ENCODE measurements around the gene LOXL3.

Gene LOXL3

GRCh38 chr2:74583504-74583903 is 29.8 kb upstream of the LOXL3 start:
- H3K4me1 ChIP-seq (ENCODE audit: insufficient read depth, low read length), result no peaks in the 10 kb centered on the region
- H3K27me3 ChIP-seq (ENCODE audit: control insufficient read depth in 1 of 2, insufficient read depth in 2 of 2, low read length in 2 of 2), result peaks cover 0 to 3% of the 10 kb centered on the region in 2 donors
- H3K4me3 ChIP-seq (ENCODE audit: low read depth in 1 of 2, low read length in 2 of 2), result no peak overlapping the region
- no peaks in the 10 kb centered on the region for H3K36me3 ChIP-seq (ENCODE audit: insufficient read depth, low read length)
- H3K9me3 ChIP-seq (ENCODE audit: low read length), result no peaks in the 10 kb centered on the region
- H3K27ac ChIP-seq (ENCODE audit: low read depth, low read length), result no peak overlapping the region
- no peak overlapping the region for H3K9ac ChIP-seq (ENCODE audit: low read length)

- Histone ChIP-seq H3K36me3 (ENCODE audit: insufficient read depth, low read length) (no peaks in the 10 kb centered on the region), H3K27me3 (ENCODE audit: control insufficient read depth in 1 of 2, insufficient read depth in 2 of 2, low read length in 2 of 2) (peaks cover 0 to 3% of the 10 kb centered on the region in 2 donors)
These were observed 28.4 kb upstream of the LOXL3 start for GRCh38 chr2:74582184-74582583.

DNA sequence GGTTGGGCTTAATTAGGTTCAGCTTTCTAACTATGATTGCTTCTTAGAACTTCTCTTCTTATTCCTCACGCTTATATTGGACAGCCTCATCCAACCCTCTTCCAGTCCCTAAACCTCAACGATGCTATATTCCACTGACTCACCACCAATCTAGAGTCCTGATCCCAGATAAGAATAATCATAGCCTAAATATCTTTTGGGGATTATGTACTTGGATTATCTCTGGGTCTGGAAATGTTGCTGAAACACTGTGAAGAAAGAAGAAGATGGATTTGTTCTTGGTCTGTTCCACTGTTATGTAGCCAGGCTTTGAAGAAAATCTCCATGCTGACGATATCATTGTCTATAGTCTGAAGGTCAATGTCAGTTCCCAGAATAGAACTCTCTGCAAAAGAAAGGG is 27.7 kb upstream of the LOXL3 start:
- Histone ChIP-seq H3K9me3 (ENCODE audit: low read length) (no peaks in the 10 kb centered on the region), H3K27me3 (ENCODE audit: control insufficient read depth in 1 of 2, insufficient read depth in 2 of 2, low read length in 2 of 2) (peaks cover 0 to 3% of the 10 kb centered on the region in 2 donors), H3K9ac (ENCODE audit: low read length) (no peak overlapping the region), H3K36me3 (ENCODE audit: insufficient read depth, low read length) (no peaks in the 10 kb centered on the region), H3K4me3 (ENCODE audit: low read depth in 1 of 2, low read length in 2 of 2) (no peak overlapping the region), H3K27ac (ENCODE audit: low read depth, low read length) (no peak overlapping the region), H3K4me1 (ENCODE audit: insufficient read depth, low read length) (no peaks in the 10 kb centered on the region)

More at GRCh38 chr2:74582184-74582583, 28.4 kb upstream of the LOXL3 start:
- Histone ChIP-seq H3K9ac (ENCODE audit: low read length) (no peak overlapping the region), H3K4me3 (ENCODE audit: low read depth in 1 of 2, low read length in 2 of 2) (no peak overlapping the region), H3K4me1 (ENCODE audit: insufficient read depth, low read length) (no peaks in the 10 kb centered on the region), H3K27ac (ENCODE audit: low read depth, low read length) (no peak overlapping the region), H3K9me3 (ENCODE audit: low read length) (no peaks in the 10 kb centered on the region)

DNA sequence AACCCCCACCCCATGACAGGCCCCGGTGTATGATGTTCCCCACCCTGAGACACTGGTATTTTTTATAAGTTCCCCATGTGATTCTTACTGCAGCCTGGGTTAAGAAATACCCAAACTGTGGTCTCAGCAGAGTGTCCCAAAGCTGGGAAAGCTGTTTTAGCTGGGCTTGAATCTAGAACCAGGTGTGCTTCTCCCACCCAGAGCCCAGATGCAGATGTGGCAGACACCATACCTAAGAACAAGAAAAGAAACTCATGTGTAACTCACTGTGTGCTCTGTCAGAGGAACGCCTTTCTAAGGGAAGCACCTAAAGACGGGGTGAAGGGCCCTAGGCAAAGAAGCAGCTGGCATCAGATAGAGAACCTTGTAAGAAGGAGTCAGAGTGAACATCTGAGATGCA is 24.7 kb upstream of the LOXL3 start:
- H3K4me1 ChIP-seq (ENCODE audit: insufficient read depth, low read length), result no peaks in the 10 kb centered on the region
- H3K36me3 ChIP-seq (ENCODE audit: insufficient read depth, low read length), result no peaks in the 10 kb centered on the region
- H3K4me3 ChIP-seq (ENCODE audit: low read depth in 1 of 2, low read length in 2 of 2), result no peak overlapping the region
- no peak overlapping the region for H3K9ac ChIP-seq (ENCODE audit: low read length)
- no peaks in the 10 kb centered on the region for H3K9me3 ChIP-seq (ENCODE audit: low read length)
- H3K27me3 ChIP-seq (ENCODE audit: control insufficient read depth in 1 of 2, insufficient read depth in 2 of 2, low read length in 2 of 2), result peaks cover 0 to 3% of the 10 kb centered on the region in 2 donors
- no peak overlapping the region for H3K27ac ChIP-seq (ENCODE audit: low read depth, low read length)

DNA sequence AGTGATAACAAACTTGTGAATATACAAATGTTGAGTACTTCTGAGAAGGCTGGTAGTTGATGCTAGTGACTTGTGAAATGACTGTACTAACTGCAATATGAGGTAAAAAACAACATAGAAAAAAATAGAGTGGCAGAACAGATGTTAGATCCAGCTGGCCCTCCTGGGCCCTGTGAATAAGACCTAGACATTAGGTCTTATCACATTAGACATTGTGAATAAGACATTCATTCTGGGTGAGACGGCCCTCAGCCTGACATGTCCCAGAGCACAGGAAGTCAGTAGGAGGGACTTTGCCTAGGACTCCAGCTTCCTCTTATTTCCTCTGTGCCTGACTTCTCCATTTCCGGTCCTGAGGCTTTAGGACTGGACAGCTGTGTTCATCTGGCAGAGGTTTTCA is 23.7 kb upstream of the LOXL3 start:
- Histone ChIP-seq H3K27ac (ENCODE audit: low read depth, low read length) (no peak overlapping the region), H3K27me3 (ENCODE audit: control insufficient read depth in 1 of 2, insufficient read depth in 2 of 2, low read length in 2 of 2) (peaks cover 0 to 3% of the 10 kb centered on the region in 2 donors), H3K4me3 (ENCODE audit: low read depth in 1 of 2, low read length in 2 of 2) (no peak overlapping the region), H3K9ac (ENCODE audit: low read length) (no peak overlapping the region), H3K36me3 (ENCODE audit: insufficient read depth, low read length) (no peaks in the 10 kb centered on the region), H3K9me3 (ENCODE audit: low read length) (no peaks in the 10 kb centered on the region), H3K4me1 (ENCODE audit: insufficient read depth, low read length) (no peaks in the 10 kb centered on the region)

- no peaks in the 10 kb centered on the region for H3K4me1 ChIP-seq (ENCODE audit: insufficient read depth, low read length)
- H3K9ac ChIP-seq (ENCODE audit: low read length), result no peak overlapping the region
- H3K4me3 ChIP-seq (ENCODE audit: low read depth in 1 of 2, low read length in 2 of 2), result no peak overlapping the region
- peaks cover 0 to 3% of the 10 kb centered on the region in 2 donors for H3K27me3 ChIP-seq (ENCODE audit: control insufficient read depth in 1 of 2, insufficient read depth in 2 of 2, low read length in 2 of 2)
- H3K27ac ChIP-seq (ENCODE audit: low read depth, low read length), result no peak overlapping the region
- H3K36me3 ChIP-seq (ENCODE audit: insufficient read depth, low read length), result no peaks in the 10 kb centered on the region
- no peaks in the 10 kb centered on the region for H3K9me3 ChIP-seq (ENCODE audit: low read length)
These were observed 23.1 kb upstream of the LOXL3 start for GRCh38 chr2:74576863-74577229.

DNA sequence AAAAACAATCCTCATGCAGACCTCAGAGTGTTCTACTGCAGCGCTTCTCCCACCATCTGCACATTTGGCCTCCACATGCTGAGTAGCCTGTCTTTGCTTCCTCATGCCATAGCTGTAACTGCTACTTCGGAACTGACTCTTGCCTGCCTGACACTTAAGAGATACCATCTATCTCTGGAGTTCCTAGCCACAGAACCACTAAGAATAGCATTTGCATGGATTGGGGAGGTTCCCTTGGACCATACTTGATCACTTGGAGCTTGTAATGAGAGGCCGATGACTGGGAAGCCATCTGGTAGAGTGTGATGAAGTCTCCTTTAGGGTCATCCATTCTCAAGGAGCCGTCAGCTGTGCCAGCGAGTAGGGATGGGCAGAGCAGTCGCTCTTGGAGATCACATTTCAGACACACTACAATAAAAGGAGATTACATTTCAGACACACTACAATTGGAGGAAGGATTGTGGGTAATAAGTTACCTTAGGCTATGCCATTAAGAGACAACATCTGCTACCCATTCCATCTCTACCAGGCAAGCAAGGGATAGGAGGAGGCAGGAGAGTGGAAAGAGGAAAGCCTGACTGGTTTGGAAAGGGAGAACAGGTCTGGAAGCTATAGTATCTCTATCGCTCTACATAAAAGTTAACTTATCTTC is 22.6 kb upstream of the LOXL3 start:
- H3K4me1 ChIP-seq (ENCODE audit: insufficient read depth, low read length), result no peaks in the 10 kb centered on the region
- no peak overlapping the region for H3K4me3 ChIP-seq (ENCODE audit: low read depth in 1 of 2, low read length in 2 of 2)
- H3K27ac ChIP-seq (ENCODE audit: low read depth, low read length), result no peak overlapping the region
- H3K9ac ChIP-seq (ENCODE audit: low read length), result no peak overlapping the region
- no peaks in the 10 kb centered on the region for H3K36me3 ChIP-seq (ENCODE audit: insufficient read depth, low read length)
- H3K27me3 ChIP-seq (ENCODE audit: control insufficient read depth in 1 of 2, insufficient read depth in 2 of 2, low read length in 2 of 2), result peaks cover 0 to 3% of the 10 kb centered on the region in 2 donors
- H3K9me3 ChIP-seq (ENCODE audit: low read length), result no peaks in the 10 kb centered on the region

GRCh38 chr2:74575320-74575719 is 21.6 kb upstream of the LOXL3 start:
- H3K27ac ChIP-seq (ENCODE audit: low read depth, low read length), result no peak overlapping the region
- peaks cover 0 to 3% of the 10 kb centered on the region in 2 donors for H3K27me3 ChIP-seq (ENCODE audit: control insufficient read depth in 1 of 2, insufficient read depth in 2 of 2, low read length in 2 of 2)
- H3K9me3 ChIP-seq (ENCODE audit: low read length), result no peaks in the 10 kb centered on the region
- no peaks in the 10 kb centered on the region for H3K4me1 ChIP-seq (ENCODE audit: insufficient read depth, low read length)
- H3K9ac ChIP-seq (ENCODE audit: low read length), result no peak overlapping the region
- H3K4me3 ChIP-seq (ENCODE audit: low read depth in 1 of 2, low read length in 2 of 2), result no peak overlapping the region
- no peaks in the 10 kb centered on the region for H3K36me3 ChIP-seq (ENCODE audit: insufficient read depth, low read length)

DNA sequence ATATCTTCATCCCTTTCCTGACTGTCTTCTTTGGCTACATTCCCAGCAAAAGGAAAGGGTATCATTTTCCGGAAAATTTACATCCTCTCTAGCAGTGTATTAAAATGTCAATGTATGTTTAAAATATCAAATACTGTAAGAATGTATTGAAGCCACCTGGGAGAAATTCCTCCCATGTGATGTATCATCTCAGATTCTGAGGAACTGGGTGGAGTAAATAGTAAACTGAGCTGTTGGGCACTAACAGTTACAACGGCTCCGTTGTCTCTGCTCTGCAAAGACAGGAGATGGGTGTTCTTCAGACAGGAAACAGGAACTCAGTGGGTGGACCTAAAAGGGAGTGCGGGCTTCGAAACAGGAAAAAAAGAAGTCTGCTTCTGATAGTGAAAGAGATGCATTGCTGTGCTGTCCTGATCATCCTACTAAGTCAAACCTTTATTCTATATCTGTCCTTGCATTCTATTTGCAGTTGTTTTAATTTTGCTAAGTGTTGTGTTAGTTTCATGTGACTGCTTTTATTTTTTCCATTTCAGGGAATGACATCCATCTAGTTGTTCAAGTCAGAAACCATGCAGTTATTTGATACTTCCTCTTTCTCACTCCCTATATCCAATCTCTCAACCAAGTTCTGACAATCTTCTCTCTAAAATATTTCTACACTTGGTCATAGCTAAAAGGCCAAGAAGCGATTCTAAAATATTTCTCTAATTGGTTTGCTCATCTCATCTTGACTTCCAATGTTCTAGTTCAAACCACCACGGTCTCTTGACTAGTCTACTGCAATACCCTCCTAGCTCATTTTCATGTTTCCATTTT is 20.2 kb upstream of the LOXL3 start:
- Histone ChIP-seq H3K27ac (ENCODE audit: low read depth, low read length) (no peak overlapping the region), H3K27me3 (ENCODE audit: control insufficient read depth in 1 of 2, insufficient read depth in 2 of 2, low read length in 2 of 2) (peaks cover 0 to 2% of the 10 kb centered on the region in 2 donors), H3K9me3 (ENCODE audit: low read length) (no peaks in the 10 kb centered on the region), H3K4me3 (ENCODE audit: low read depth in 1 of 2, low read length in 2 of 2) (no peak overlapping the region), H3K9ac (ENCODE audit: low read length) (no peak overlapping the region), H3K4me1 (ENCODE audit: insufficient read depth, low read length) (no peaks in the 10 kb centered on the region), H3K36me3 (ENCODE audit: insufficient read depth, low read length) (no peaks in the 10 kb centered on the region)

DNA sequence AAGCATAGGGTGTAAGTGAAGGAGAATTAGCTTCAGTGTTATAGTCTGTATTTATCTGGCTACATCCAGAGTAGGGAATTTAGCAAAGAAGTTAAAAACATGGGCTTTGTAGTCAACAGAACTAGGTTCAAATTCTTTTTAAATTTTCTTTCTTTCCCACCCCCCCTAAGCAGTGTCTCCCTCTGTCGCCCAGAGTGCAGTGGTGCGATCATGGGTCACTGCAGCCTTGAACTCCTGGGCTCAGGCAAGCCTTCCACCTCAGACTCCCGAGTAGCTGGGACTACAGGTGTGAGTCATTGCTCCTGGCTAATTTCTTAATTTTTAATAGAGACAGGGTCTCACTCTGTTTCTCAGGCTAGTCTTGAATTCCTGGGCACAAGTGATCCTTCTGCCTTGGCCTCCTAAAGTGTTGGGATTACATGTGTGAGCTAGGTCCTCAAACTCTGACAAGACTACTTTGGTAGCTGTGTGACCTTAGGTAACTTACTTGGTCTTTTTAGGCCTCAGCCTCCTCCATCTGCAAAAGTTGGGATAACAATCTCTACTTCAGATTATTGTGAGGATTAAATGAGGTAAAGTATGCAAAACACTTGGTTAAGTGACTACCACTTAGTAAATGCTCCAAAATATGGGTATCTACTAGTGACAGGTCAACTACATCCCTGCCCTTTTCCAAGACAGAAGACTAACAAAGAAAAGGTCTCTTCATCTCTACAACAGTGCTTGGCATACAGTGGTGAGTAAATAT is 18.6 kb upstream of the LOXL3 start:
- Histone ChIP-seq H3K4me3 (ENCODE audit: low read depth in 1 of 2, low read length in 2 of 2) (no peak overlapping the region), H3K9me3 (ENCODE audit: low read length) (no peaks in the 10 kb centered on the region), H3K27me3 (ENCODE audit: control insufficient read depth in 1 of 2, insufficient read depth in 2 of 2, low read length in 2 of 2) (no peaks in the 10 kb centered on the region), H3K9ac (ENCODE audit: low read length) (no peak overlapping the region), H3K4me1 (ENCODE audit: insufficient read depth, low read length) (no peaks in the 10 kb centered on the region), H3K36me3 (ENCODE audit: insufficient read depth, low read length) (no peaks in the 10 kb centered on the region), H3K27ac (ENCODE audit: low read depth, low read length) (no peak overlapping the region)

DNA sequence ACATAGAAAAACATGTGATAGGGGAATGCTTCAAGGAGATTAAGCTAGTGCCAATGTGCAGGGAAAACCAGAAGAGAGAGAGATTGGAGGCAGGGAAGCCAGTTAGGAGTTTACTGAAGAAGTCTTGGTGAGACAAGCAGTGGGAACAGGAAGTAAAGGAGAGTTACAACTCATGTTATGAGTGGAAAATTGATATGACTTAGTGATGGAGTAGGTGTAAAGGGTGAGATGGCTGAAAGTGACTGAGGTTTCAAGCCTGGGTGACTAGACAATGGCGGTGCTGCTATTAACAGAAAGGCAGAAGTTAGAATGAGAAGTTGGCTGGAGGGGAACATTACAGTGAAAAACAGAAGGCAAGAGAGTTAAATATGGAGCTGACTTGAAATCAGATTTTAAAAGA is 17.3 kb upstream of the LOXL3 start:
- no peak overlapping the region for H3K27ac ChIP-seq (ENCODE audit: low read depth, low read length)
- no peak overlapping the region for H3K9ac ChIP-seq (ENCODE audit: low read length)
- H3K4me3 ChIP-seq (ENCODE audit: low read depth in 1 of 2, low read length in 2 of 2), result no peak overlapping the region
- no peaks in the 10 kb centered on the region for H3K9me3 ChIP-seq (ENCODE audit: low read length)
- no peaks in the 10 kb centered on the region for H3K4me1 ChIP-seq (ENCODE audit: insufficient read depth, low read length)
- H3K27me3 ChIP-seq (ENCODE audit: control insufficient read depth in 1 of 2, insufficient read depth in 2 of 2, low read length in 2 of 2), result no peaks in the 10 kb centered on the region
- H3K36me3 ChIP-seq (ENCODE audit: insufficient read depth, low read length), result no peaks in the 10 kb centered on the region

All from muscle layer of colon (tissue), 2 donors.